Pulmonary artery endothelial cell (primary cell): Measurements from ENCODE around the gene SHH. TPM values are rescaled to one million over a fixed set of nuclear protein-coding genes. Genes with fewer than 3 reads are reported as not detected.

Experiments
- total RNA-seq: library from RNA; depleted of rRNA; stranded (reverse); fragments of >200 nt; gene quantifications from 2 replicates; pipeline ENCODE4 v1.2.3, GENCODE V29; 2014

The SHH gene
- total RNA-seq, 1 donor from 2014 or later: 0.20 TPM

Other genes with a start within 250 kb of the SHH start
- gene RBM33, start 167.8 kb downstream of the SHH start, total RNA-seq: 21.8 and 25.5 TPM in 2 replicates